ENCODE results near the gene RPL26.
"Not testable (repeated sequence)": the region's sequence is repeated elsewhere in the genome, so short reads cannot be mapped to it uniquely, and the experiment has no call there.

RPL26 gene

DNA sequence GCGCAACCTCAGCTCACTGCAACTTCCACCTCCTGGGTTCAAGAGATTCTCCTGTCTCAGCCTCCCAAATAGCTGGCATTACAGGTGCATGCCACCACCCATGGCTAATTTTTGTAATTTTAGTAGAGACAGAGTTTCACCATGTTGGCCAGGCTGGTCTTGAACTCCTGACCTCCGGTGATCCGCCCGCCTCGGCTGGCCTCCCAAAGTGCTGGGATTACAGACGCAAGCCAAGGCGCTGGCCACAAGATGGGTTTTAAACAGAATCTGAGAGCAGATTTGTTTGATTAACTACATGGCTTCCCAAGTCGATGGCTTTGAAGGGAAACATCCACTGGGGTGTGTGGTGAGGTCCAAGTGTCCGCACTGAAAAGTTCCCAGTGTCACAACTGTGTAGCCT lies 11.5 kb upstream of the RPL26 start:
- DNase-seq (ENCODE audit: low spot score): not testable (repeated sequence)

DNA sequence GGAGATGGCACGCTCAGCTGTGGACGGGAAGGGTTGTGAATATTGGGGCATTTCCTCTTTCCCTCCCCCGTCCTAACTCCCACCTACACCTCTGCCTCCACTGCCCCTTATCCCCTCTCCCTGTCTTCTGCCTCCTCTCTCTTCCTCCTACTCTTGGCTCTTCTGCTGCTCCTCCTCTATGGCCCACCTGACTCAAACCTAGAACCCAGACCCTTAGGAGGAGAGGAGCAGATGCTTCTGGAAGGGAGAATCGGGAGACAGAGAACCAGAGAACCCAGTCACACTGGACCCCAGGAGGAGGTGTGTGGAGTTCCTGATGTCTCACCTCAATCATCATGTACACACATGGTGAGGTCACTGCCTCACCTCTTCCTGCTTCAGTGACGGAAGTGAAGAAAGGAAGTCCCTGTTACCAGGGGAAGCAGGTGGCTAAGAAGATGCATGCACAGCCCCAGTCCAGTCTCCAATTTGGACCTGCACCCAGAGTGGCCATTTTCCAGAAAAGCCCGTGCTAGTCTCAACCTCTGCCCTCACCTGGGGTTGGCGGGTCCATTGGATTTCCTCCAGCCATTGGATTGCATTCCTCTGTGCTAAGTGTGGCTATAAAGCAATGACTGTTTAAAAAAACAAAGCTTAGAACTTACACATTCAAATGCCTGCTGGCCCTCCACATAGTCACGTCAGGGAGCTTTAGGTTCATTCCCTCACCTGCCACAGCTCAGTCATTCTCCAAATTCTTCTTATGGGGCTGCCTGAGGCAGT lies 10.7 kb upstream of the RPL26 start:
- DNase-seq (ENCODE audit: low spot score): no peak

DNA sequence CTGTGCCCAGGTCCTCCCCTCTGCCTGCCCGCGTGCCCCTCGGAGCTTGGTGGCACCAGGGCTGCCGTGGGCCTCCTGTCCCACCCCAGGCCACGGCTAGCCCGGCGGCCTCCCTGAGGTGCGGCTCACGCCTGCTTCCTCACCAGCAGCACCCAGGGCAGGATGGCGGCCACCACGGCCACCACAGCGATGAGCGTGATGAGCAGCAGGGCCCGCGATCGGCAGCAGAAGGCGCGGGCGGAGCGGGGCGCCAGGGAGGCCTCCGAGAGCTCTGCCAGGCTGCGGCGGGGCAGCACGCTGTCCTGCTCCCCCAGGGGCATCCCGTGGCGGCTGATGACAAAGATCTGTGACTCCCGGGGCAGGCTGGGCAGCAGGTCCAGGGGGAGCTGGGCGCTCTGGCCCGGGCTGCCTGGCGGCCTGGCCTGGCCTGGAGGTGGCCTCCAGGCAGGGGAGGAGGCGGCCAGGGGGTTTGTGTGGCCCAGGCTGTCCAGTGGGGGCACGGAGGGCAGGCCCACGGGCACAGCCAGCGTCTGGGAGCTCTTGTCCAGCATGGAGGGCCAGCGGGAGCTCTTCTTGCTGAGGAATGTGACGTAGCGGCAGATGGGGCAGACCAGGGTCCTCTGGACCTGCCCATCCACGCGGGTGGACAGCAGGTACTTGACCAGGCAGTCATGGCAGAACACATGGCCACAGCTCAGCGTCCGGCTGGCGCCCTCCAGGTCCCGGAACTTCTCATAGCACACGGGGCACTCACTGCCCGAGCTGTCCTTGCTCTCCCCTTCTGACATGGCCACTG lies 9.9 kb upstream of the RPL26 start:
- no peak for DNase-seq (ENCODE audit: low spot score)

DNA sequence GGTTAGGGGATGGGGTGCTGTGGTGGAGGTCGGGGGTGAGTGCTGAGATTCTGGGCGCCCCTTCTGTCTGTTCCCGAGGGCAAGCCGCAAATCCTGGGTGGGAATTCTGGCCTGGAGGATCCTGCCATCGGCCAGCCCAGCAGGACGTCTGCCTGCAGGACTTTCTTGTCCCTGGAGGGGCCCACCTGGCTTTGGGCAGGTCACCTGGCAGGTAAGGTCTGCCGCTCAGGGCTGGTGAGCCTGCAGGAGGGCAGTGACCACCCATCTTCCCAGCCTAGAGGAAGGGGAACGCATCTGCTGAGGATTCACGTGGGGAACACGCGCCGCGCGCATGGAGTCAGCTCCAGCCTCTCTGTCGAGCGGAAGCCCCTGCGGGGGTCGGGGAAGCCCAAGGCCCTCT lies 9.3 kb upstream of the RPL26 start:
- no peak for DNase-seq (ENCODE audit: low spot score)

DNA sequence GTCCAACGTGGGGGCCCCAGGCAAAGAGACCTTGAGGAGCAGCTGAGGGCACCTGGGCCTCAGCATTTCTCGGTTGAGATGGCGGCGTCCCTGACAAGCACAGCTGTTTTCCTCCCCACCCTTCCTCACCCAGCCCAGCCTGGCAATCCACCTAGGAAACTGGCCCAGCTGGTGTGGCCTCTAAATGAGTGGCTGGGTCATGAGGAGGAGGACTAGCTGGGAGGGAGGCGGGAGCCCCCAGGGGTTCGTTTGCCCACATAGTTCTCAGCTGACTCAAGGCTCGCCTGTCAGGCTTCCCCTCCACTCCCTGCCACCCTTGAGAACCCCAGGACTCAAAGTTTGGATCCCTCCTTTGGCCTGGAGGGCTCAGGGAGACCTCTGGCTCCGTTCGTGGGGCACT lies 8.7 kb upstream of the RPL26 start:
- DNase-seq (ENCODE audit: low spot score): no peak

GRCh38 chr17:8387914-8388651 lies 5.1 kb upstream of the RPL26 start:
- DNase-seq (ENCODE audit: low spot score): no peak

GRCh38 chr17:8386841-8387240 lies 3.8 kb upstream of the RPL26 start:
- DNase-seq (ENCODE audit: low spot score): no peak

- no peak for DNase-seq (ENCODE audit: low spot score)
These were observed 1.9 kb upstream of the RPL26 start for GRCh38 chr17:8384801-8385378.

- no peak for DNase-seq (ENCODE audit: low spot score)
These were observed 182 bp downstream of the RPL26 start for GRCh38 chr17:8382880-8383142.

GRCh38 chr17:8382052-8382879 lies 727 bp downstream of the RPL26 start:
- DNase-seq (ENCODE audit: low spot score): no peak

DNA sequence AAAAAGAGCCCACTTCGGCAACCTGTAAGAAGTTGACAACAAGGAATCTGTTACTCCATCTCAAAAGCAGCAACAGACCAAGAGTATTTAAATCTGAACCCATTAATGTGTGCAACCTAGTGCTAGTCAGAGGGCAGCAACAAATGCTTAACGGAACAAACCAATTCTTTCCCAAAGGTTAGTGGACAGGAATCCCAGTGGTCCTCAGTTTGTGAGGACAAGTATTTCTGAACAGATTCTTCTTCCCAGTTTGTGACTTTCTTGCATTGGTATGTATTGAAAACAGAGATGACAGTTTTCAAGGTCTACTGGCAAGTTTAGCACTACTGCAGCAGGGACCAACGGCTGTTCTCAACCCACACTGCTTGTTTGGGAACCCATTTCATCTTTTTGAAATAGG lies 2.9 kb downstream of the RPL26 start:
- no peak for DNase-seq (ENCODE audit: low spot score)

DNA sequence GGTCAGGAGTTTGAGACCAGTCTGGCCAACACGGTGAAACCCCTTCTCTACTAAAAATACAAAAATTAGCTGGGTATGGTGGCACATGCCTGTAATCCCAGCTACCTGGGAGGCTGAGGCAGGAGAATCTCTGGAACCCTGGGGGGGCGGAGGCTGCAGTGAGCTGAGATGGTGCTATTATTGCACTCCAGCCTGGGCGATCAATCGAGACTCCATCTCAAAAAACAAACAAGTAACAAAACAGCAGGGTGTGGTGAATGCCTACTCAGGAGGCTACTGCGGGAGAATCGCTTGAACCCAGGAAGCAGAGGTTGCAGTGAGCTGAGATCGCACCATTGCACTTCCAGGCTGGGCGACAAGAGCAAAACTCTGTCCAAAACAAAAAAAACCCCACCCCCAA lies 4.9 kb downstream of the RPL26 start:
- not testable (repeated sequence) for DNase-seq (ENCODE audit: low spot score)

GRCh38 chr17:8377422-8377821 lies 5.6 kb downstream of the RPL26 start:
- no peak for DNase-seq (ENCODE audit: low spot score)

DNA sequence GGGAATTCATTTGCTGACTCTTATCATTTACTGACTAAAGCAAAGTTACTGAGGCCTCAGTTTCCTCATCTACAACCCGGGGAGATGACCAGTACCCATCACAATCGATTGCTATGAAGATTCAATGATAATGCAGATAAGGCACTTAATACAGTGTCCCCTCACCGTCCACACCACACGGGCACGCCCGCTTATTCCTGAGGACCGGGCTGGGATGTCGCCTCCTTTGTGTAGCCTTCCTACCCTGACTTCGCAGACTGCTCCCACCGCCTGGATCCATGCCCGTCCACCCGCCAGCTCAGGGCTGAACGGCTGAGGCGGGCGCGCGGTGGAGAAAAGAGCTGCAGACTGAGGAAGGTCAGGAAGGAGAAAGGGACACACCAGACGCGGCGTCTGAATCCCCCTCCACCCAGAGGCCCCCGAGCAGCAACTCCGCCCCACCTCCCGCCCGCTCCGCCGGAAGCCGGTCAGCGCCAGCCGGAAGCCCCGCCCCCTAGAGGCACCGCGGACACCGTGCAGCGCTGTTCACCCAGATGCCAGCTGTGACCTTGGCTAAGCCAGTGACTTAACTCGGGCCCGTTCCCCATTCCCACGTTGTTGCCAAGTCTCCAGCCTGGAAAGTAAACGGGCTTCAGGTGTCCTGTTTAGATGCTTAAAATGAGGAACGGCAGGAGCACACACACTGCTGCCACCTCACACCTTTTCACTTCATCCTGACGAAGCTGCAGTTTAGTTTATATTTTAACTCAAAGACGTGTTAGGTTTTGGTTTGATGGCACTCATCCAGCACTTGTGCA lies 6.5 kb downstream of the RPL26 start, which contains the start of gene KRABD2:
Gene KRABD2, minus strand, starts transcription at position 434 of the 797 bp plus-strand sequence.
- DNase-seq (ENCODE audit: low spot score): peak; percentile 90

GRCh38 chr17:8375738-8376259 lies 7.2 kb downstream of the RPL26 start:
- DNase-seq (ENCODE audit: low spot score): peak; percentile 28

DNA sequence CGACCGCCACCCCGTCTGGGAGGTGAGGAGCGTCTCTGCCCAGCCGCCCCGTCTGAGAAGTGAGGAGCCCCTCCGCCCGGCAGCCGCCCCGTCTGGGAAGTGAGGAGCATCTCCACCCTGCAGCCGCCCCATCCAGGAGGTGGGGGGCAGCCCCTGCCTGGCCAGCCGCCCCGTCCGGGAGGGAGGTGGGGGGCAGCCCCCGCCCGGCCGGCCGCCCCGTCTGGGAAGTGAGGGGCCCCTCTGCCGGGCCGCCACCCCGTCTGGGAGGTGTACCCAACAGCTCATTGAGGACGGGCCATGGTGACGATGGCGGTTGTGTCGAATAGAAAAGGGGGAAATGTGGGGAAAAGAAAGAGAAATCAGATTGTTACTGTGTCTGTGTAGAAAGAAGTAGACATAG lies 9.1 kb downstream of the RPL26 start:
- DNase-seq (ENCODE audit: low spot score): not testable (repeated sequence)

GRCh38 chr17:8372422-8372821 lies 10.6 kb downstream of the RPL26 start:
- DNase-seq (ENCODE audit: low spot score): no peak

DNA sequence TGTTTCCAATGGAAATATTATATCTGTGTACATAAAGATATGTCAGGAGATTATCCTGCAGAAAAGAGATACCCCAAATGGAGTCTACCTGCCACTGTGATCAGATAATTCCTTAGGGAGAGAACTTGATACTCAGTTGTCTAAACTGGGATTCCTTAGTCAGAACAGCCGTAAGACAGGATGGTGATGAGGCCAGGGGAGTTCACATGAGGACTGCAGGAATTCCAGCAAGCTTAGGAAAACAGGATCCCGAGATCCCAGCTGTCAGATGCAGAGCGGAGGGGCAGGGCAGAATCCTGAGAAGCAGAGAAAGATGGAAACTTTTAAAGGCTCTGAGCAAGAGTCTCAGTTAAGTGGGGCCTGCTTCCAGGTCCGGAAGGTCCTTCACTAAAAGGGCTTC lies 11.2 kb downstream of the RPL26 start:
- DNase-seq (ENCODE audit: low spot score): no peak

DNA sequence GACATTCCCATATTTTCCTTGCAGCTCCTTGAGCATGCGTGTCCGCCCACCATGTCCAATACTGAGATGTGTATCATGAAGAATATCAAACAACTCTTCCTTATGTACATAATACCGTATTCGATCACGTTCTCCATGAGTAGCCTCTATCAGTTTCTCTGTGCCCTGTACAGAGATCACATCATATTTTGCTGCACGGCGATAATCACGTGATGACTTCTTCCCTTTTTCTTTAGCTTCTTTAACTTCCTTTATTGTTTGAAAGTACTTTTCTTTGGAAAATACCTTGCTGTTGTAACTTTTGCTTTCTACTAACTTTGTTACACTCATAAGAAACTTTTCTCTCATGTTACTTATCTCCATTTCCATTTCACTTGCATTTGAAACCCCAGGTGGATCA lies 13.0 kb downstream of the RPL26 start:
- DNase-seq (ENCODE audit: low spot score): no peak

DNA sequence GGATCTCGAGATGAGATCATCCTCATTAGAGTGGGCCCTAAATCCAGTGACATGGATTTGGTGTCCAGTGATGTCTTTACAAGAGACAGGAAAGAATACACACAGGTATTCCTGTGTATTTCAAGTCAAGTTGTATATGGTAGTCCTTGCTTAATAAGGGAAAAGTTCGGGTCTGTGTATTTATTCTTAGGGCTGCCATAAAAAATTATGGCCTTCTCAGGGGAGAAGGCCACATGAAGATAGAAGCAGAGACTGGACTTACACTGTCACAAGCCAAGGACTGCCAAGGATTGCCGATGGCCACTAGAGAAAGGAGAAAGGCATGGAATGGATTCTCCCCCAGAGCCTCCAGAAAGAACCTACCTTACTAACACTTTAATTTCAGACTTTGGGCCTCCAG lies 14.8 kb downstream of the RPL26 start:
- no peak for DNase-seq (ENCODE audit: low spot score)

GRCh38 chr17:8366231-8366630 lies 16.8 kb downstream of the RPL26 start:
- DNase-seq (ENCODE audit: low spot score): no peak

All from HuH-7 (cell line).